OCI-LY7 (cell line): ENCODE results near the gene ZBTB6. TPM values are rescaled to one million over a fixed set of nuclear protein-coding genes. Genes with fewer than 3 reads are reported as not detected.

Source experiments
- BruUV-seq: library from RNA; stranded (reverse); fragments of 400-500 nt; replicated peaks from 2 replicates; lab custom pipeline; 2021; lab: Mats Ljungman, UMichigan
- CTCF ChIA-PET: fragments of 300-600 bp; sonication (Branson Sonifier 250); formaldehyde crosslinking; loops from one replicate; lab custom pipeline; 2022; ENCODE audit warnings: antibody characterized with exemption; ENCODE audit not compliant: unreplicated experiment; lab: Charles Lee
- POLR2A ChIA-PET: fragments of 300-600 bp; sonication (Branson Sonifier 250); formaldehyde crosslinking; loops from one replicate; lab custom pipeline; 2022; ENCODE audit warnings: antibody characterized with exemption; lab: Charles Lee
- DNase-seq: peaks from one replicate; pipeline ENCODE4 v3.0.0-alpha.2; 2015; ENCODE audit warnings: low spot score
- H2AFZ ChIP-seq: fragments of 200-600 bp; sonication (generic), shearing (Covaris generic); 2 replicates; pipeline ENCODE4 v1.6.1; 2014; ENCODE audit warnings: mild to moderate bottlenecking, antibody characterized with exemption, low read length, moderate library complexity
- H3K27ac ChIP-seq: fragments of 200-600 bp; sonication (generic); 2 replicates; pipeline ENCODE4 v1.5.1; 2014; ENCODE audit warnings: mixed run types, low read depth, mild to moderate bottlenecking, moderate library complexity, low read length, inconsistent platforms; ENCODE audit not compliant: poor library complexity, severe bottlenecking
- H3K36me3 ChIP-seq: fragments of 200-600 bp; sonication (generic); 2 replicates; pipeline ENCODE4 v1.6.1; 2014; ENCODE audit warnings: mild to moderate bottlenecking, antibody characterized with exemption, low read length, moderate library complexity, mixed read lengths; ENCODE audit not compliant: insufficient read depth
- H3K4me1 ChIP-seq: fragments of 200-600 bp; sonication (generic); 2 replicates; pipeline ENCODE4 v1.5.1; 2014; ENCODE audit warnings: mild to moderate bottlenecking, low read length; ENCODE audit not compliant: insufficient read depth, poor library complexity, severe bottlenecking
- H3K4me2 ChIP-seq: fragments of 200-600 bp; sonication (generic); 2 replicates; pipeline ENCODE4 v1.6.1; 2014; ENCODE audit warnings: mild to moderate bottlenecking, low read length
- H3K4me3 ChIP-seq: fragments of 200-600 bp; sonication (generic); 2 replicates; pipeline ENCODE4 v1.5.1; 2014; ENCODE audit warnings: mild to moderate bottlenecking, low read depth, low read length; ENCODE audit not compliant: poor library complexity, severe bottlenecking
- H3K79me2 ChIP-seq: fragments of 200-600 bp; sonication (generic); 2 replicates; pipeline ENCODE4 v1.6.1; 2016; ENCODE audit warnings: low read depth, mild to moderate bottlenecking, low read length, moderate library complexity, mixed read lengths; ENCODE audit not compliant: insufficient read depth
- H3K9me2 ChIP-seq: fragments of 200-600 bp; sonication (generic); 2 replicates; pipeline ENCODE4 v1.6.1; 2016; ENCODE audit warnings: mild to moderate bottlenecking, low read length, mixed read lengths; ENCODE audit not compliant: insufficient read depth
- H3K9me3 ChIP-seq: fragments of 200-600 bp; sonication (generic); 2 replicates; pipeline ENCODE4 v1.6.1; 2014; ENCODE audit warnings: mild to moderate bottlenecking, mixed run types, low read length, mixed read lengths
- H4K20me1 ChIP-seq: fragments of 200-600 bp; sonication (generic); 2 replicates; pipeline ENCODE4 v1.6.1; 2014; ENCODE audit warnings: mild to moderate bottlenecking, antibody characterized with exemption, low read length, moderate library complexity, mixed read lengths; ENCODE audit not compliant: insufficient read depth
- CTCF ChIP-seq: fragments of 200-600 bp; sonication (generic); conservative IDR thresholded peaks from 2 replicates; pipeline ENCODE4 v1.5.1; 2014; ENCODE audit warnings: mild to moderate bottlenecking, antibody characterized with exemption, low read length, moderate library complexity, mixed read lengths
- EZH2phosphoT487 ChIP-seq: fragments of 200-600 bp; sonication (generic); IDR thresholded peaks from 2 replicates; pipeline ENCODE4 v1.6.1; 2018; ENCODE audit warnings: low read depth, borderline replicate concordance, mild to moderate bottlenecking, mixed run types, antibody characterized with exemption, low read length, moderate library complexity, mixed read lengths
- intact Hi-C: fragments of 100-400 bp; cut with micrococcal nuclease; formaldehyde crosslinking; loops from one replicate; pipeline ENCODE4 v1.10.0; 2022; ENCODE audit not compliant: unreplicated experiment
- total RNA-seq, 2 experiments: library from RNA; depleted of rRNA in 1 of 2; stranded (reverse); fragments of >200 nt in 1 of 2; shearing (Covaris generic) in 1 of 2; gene quantifications; 2 replicates each; pipeline ENCODE4 v1.2.3, GENCODE V29; 2014 to 2022

ZBTB6 gene
- total RNA-seq, 2 experiments from 2014 or later = 8.1 to 9.4 TPM

- Histone ChIP-seq H2AFZ (no peak overlapping the region), H3K4me3 (no peak overlapping the region), H3K27ac (no peak overlapping the region), H3K36me3 (peaks cover 71% of the 10 kb centered on the region), H4K20me1 (no peaks in the 10 kb centered on the region), H3K4me2 (no peak overlapping the region), H3K79me2 (no peaks in the 10 kb centered on the region), H3K9me2 (no peaks in the 10 kb centered on the region), H3K9me3 (no peaks in the 10 kb centered on the region), H3K4me1 (no peaks in the 10 kb centered on the region)
- intact Hi-C loops = no loop called here
- BruUV-seq = no TSS peak
- DNase-seq = no peak
- POLR2A ChIA-PET = interaction anchor here (1.0 kb wide), 1 partner anchor 34 kb away, joined by 3 read pairs; no protein-coding TSS in a partner anchor
- CTCF ChIA-PET = no interaction called here
- TF ChIP-seq CTCF (no peak), EZH2phosphoT487 (no peak)
Observed at GRCh38 chr9:122865300-122865699, 47.8 kb downstream of the ZBTB6 start.

GRCh38 chr9:122863407-122863806, 49.7 kb downstream of the ZBTB6 start:
- H3K27ac ChIP-seq = no peak overlapping the region
- no peaks in the 10 kb centered on the region for H3K4me1 ChIP-seq
- intact Hi-C loops = no loop called here
- no peaks in the 10 kb centered on the region for H3K79me2 ChIP-seq
- CTCF ChIA-PET = no interaction called here
- no TSS peak for BruUV-seq
- no peak for DNase-seq
- no peaks in the 10 kb centered on the region for H3K9me3 ChIP-seq
- TF ChIP-seq CTCF (no peak), EZH2phosphoT487 (no peak)
- H2AFZ ChIP-seq = no peak overlapping the region
- no peak overlapping the region for H3K4me2 ChIP-seq
- H3K4me3 ChIP-seq = no peak overlapping the region
- no peaks in the 10 kb centered on the region for H4K20me1 ChIP-seq
- peaks cover 72% of the 10 kb centered on the region for H3K36me3 ChIP-seq
- no peaks in the 10 kb centered on the region for H3K9me2 ChIP-seq
- POLR2A ChIA-PET = interaction anchor here (0.7 kb wide), 2 partner anchors 111 to 517 kb away, joined by 3 to 4 read pairs; no protein-coding TSS in a partner anchor

GRCh38 chr9:122860319-122861142, 52.6 kb downstream of the ZBTB6 start:
- no peaks in the 10 kb centered on the region for H3K4me1 ChIP-seq
- no peak overlapping the region for H2AFZ ChIP-seq
- BruUV-seq = no TSS peak
- POLR2A ChIA-PET = interaction anchor here (0.9 kb wide), 1 partner anchor 15 kb away, joined by 3 read pairs; no protein-coding TSS in a partner anchor
- no peak for TF ChIP-seq EZH2phosphoT487
- TF ChIP-seq CTCF = no peak
- intact Hi-C loops = no loop called here
- H4K20me1 ChIP-seq = no peaks in the 10 kb centered on the region
- H3K79me2 ChIP-seq = no peaks in the 10 kb centered on the region
- DNase-seq = no peak
- H3K36me3 ChIP-seq = peaks cover 97% of the 10 kb centered on the region
- CTCF ChIA-PET = no interaction called here
- no peak overlapping the region for H3K4me3 ChIP-seq
- no peaks in the 10 kb centered on the region for H3K9me2 ChIP-seq
- no peak overlapping the region for H3K4me2 ChIP-seq
- no peaks in the 10 kb centered on the region for H3K9me3 ChIP-seq
- H3K27ac ChIP-seq = no peak overlapping the region
